ENCODE measurements around the gene PTPRN2.

PTPRN2 gene

DNA sequence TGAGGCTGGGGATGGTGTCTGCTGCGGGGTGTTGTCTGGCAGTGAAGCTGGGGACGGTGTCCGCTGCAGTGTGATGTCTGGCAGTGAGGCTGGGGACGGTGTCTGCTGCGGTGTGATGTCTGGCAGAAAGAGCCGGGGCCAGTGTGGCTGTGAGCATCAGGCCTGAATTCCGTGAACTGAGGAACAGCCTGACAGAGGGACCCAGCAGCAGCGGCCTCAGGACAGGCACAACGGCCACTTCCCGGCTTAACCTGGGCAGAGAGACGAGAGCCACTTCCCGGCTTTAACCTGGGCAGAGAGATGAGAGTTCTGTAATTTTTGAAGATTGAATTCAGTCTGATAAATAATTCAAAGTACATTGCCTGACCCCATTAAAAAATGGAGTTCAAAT, 321.2 kb downstream of the PTPRN2 start:
- Histone ChIP-seq H3K4ac (ENCODE audit: low read depth, low read length) (no peak overlapping the region), H3K56ac (ENCODE audit: low read length) (no peak overlapping the region), H2AK5ac (ENCODE audit: low read length) (no peak overlapping the region), H3K23ac (ENCODE audit: low read length) (no peak overlapping the region), H3K4me1 (ENCODE audit: control insufficient read depth, low read depth, low read length) (no peaks in the 10 kb centered on the region), H2BK15ac (replicated peaks; ENCODE audit: low read depth) (no peak overlapping the region), H3K79me1 (ENCODE audit: low read length) (no peaks in the 10 kb centered on the region), H2BK5ac (ENCODE audit: low read length) (no peak overlapping the region), H3K27me3 (ENCODE audit: insufficient read depth, low read length, poor library complexity) (no peaks in the 10 kb centered on the region), H3K4me2 (ENCODE audit: low read length) (no peak overlapping the region), H2BK120ac (ENCODE audit: low read depth, low read length) (no peak overlapping the region), H3K18ac (ENCODE audit: low read length) (no peak overlapping the region), H3K36me3 (ENCODE audit: control insufficient read depth, insufficient read depth, low read length) (no peaks in the 10 kb centered on the region), H3K9ac (ENCODE audit: low read length) (no peak overlapping the region), H3K4me3 (ENCODE audit: low read length) (no peak overlapping the region), H4K5ac (ENCODE audit: low read length) (no peak overlapping the region), H4K8ac (ENCODE audit: low read depth, low read length) (no peak overlapping the region), H3K79me2 (ENCODE audit: control insufficient read depth, insufficient read depth, low read length) (no peaks in the 10 kb centered on the region), H3K27ac (ENCODE audit: low read depth, low read length) (no peak overlapping the region)
- WGBS (ENCODE audit: extremely low coverage, insufficient coverage, low lambda C conversion rate), result no CpG with 5 or more reads among the region's 12 CpGs
- peak; percentile 3 for DNase-seq

DNA sequence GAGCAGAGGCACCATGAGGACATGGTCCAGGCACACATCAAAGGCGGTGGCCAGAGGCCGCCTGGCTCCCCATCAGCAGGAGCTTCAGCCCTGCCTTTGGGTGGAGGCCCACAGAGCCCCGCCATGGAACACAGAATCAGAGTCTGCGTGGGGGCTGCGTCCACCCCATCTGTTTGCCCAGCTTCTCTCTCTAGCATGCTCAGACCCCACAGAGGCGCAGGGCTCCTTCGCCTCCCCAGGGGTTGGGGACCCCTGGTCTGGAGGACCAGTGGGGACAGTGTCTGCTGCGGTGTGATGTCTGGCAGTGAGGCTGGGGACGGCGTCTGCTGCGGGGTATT, 321.9 kb downstream of the PTPRN2 start:
- no peak for DNase-seq
- H2BK15ac ChIP-seq (replicated peaks; ENCODE audit: low read depth), result no peak overlapping the region
- no peaks in the 10 kb centered on the region for H3K4me1 ChIP-seq (ENCODE audit: control insufficient read depth, low read depth, low read length)
- no peak overlapping the region for H3K18ac ChIP-seq (ENCODE audit: low read length)
- H3K36me3 ChIP-seq (ENCODE audit: control insufficient read depth, insufficient read depth, low read length), result no peaks in the 10 kb centered on the region
- no peaks in the 10 kb centered on the region for H3K79me2 ChIP-seq (ENCODE audit: control insufficient read depth, insufficient read depth, low read length)
- H3K4me3 ChIP-seq (ENCODE audit: low read length), result no peak overlapping the region
- no peak overlapping the region for H3K4ac ChIP-seq (ENCODE audit: low read depth, low read length)
- no peak overlapping the region for H3K27ac ChIP-seq (ENCODE audit: low read depth, low read length)
- no peak overlapping the region for H2BK120ac ChIP-seq (ENCODE audit: low read depth, low read length)
- no peak overlapping the region for H4K5ac ChIP-seq (ENCODE audit: low read length)
- no CpG with 5 or more reads among the region's 11 CpGs for WGBS (ENCODE audit: extremely low coverage, insufficient coverage, low lambda C conversion rate)
- H3K56ac ChIP-seq (ENCODE audit: low read length), result no peak overlapping the region
- no peaks in the 10 kb centered on the region for H3K79me1 ChIP-seq (ENCODE audit: low read length)
- H3K4me2 ChIP-seq (ENCODE audit: low read length), result no peak overlapping the region
- no peaks in the 10 kb centered on the region for H3K27me3 ChIP-seq (ENCODE audit: insufficient read depth, low read length, poor library complexity)
- H3K9ac ChIP-seq (ENCODE audit: low read length), result no peak overlapping the region
- no peak overlapping the region for H2BK5ac ChIP-seq (ENCODE audit: low read length)
- no peak overlapping the region for H2AK5ac ChIP-seq (ENCODE audit: low read length)
- no peak overlapping the region for H4K8ac ChIP-seq (ENCODE audit: low read depth, low read length)
- no peak overlapping the region for H3K23ac ChIP-seq (ENCODE audit: low read length)

GRCh38 chr7:158264881-158265742, 322.5 kb downstream of the PTPRN2 start:
- Histone ChIP-seq H3K36me3 (ENCODE audit: control insufficient read depth, insufficient read depth, low read length) (no peaks in the 10 kb centered on the region), H3K4me3 (ENCODE audit: low read length) (no peak overlapping the region), H3K18ac (ENCODE audit: low read length) (no peak overlapping the region), H3K27me3 (ENCODE audit: insufficient read depth, low read length, poor library complexity) (no peaks in the 10 kb centered on the region), H3K4me1 (ENCODE audit: control insufficient read depth, low read depth, low read length) (no peaks in the 10 kb centered on the region), H2BK15ac (replicated peaks; ENCODE audit: low read depth) (no peak overlapping the region), H3K23ac (ENCODE audit: low read length) (no peak overlapping the region), H3K4ac (ENCODE audit: low read depth, low read length) (no peak overlapping the region), H3K4me2 (ENCODE audit: low read length) (no peak overlapping the region), H3K27ac (ENCODE audit: low read depth, low read length) (no peak overlapping the region), H3K56ac (ENCODE audit: low read length) (no peak overlapping the region), H2AK5ac (ENCODE audit: low read length) (no peak overlapping the region), H3K79me2 (ENCODE audit: control insufficient read depth, insufficient read depth, low read length) (no peaks in the 10 kb centered on the region), H4K8ac (ENCODE audit: low read depth, low read length) (no peak overlapping the region), H3K9ac (ENCODE audit: low read length) (no peak overlapping the region), H2BK120ac (ENCODE audit: low read depth, low read length) (no peak overlapping the region), H4K5ac (ENCODE audit: low read length) (no peak overlapping the region), H2BK5ac (ENCODE audit: low read length) (no peak overlapping the region), H3K79me1 (ENCODE audit: low read length) (no peaks in the 10 kb centered on the region)
- WGBS (ENCODE audit: extremely low coverage, insufficient coverage, low lambda C conversion rate), result no CpG with 5 or more reads among the region's 13 CpGs
- no peak for DNase-seq

GRCh38 chr7:158263964-158264748, 323.5 kb downstream of the PTPRN2 start:
- no peak overlapping the region for H3K27ac ChIP-seq (ENCODE audit: low read depth, low read length)
- DNase-seq, result no peak
- no peak overlapping the region for H2BK15ac ChIP-seq (replicated peaks; ENCODE audit: low read depth)
- H3K9ac ChIP-seq (ENCODE audit: low read length), result no peak overlapping the region
- no peak overlapping the region for H4K5ac ChIP-seq (ENCODE audit: low read length)
- no peak overlapping the region for H3K23ac ChIP-seq (ENCODE audit: low read length)
- H3K36me3 ChIP-seq (ENCODE audit: control insufficient read depth, insufficient read depth, low read length), result no peaks in the 10 kb centered on the region
- no peak overlapping the region for H4K8ac ChIP-seq (ENCODE audit: low read depth, low read length)
- no peaks in the 10 kb centered on the region for H3K4me1 ChIP-seq (ENCODE audit: control insufficient read depth, low read depth, low read length)
- WGBS (ENCODE audit: extremely low coverage, insufficient coverage, low lambda C conversion rate), result no CpG with 5 or more reads among the region's 25 CpGs
- no peak overlapping the region for H2BK120ac ChIP-seq (ENCODE audit: low read depth, low read length)
- no peaks in the 10 kb centered on the region for H3K79me1 ChIP-seq (ENCODE audit: low read length)
- H3K79me2 ChIP-seq (ENCODE audit: control insufficient read depth, insufficient read depth, low read length), result no peaks in the 10 kb centered on the region
- no peak overlapping the region for H3K4me2 ChIP-seq (ENCODE audit: low read length)
- H2BK5ac ChIP-seq (ENCODE audit: low read length), result no peak overlapping the region
- H3K4ac ChIP-seq (ENCODE audit: low read depth, low read length), result no peak overlapping the region
- H3K56ac ChIP-seq (ENCODE audit: low read length), result no peak overlapping the region
- H3K4me3 ChIP-seq (ENCODE audit: low read length), result no peak overlapping the region
- no peak overlapping the region for H2AK5ac ChIP-seq (ENCODE audit: low read length)
- no peaks in the 10 kb centered on the region for H3K27me3 ChIP-seq (ENCODE audit: insufficient read depth, low read length, poor library complexity)
- no peak overlapping the region for H3K18ac ChIP-seq (ENCODE audit: low read length)

DNA sequence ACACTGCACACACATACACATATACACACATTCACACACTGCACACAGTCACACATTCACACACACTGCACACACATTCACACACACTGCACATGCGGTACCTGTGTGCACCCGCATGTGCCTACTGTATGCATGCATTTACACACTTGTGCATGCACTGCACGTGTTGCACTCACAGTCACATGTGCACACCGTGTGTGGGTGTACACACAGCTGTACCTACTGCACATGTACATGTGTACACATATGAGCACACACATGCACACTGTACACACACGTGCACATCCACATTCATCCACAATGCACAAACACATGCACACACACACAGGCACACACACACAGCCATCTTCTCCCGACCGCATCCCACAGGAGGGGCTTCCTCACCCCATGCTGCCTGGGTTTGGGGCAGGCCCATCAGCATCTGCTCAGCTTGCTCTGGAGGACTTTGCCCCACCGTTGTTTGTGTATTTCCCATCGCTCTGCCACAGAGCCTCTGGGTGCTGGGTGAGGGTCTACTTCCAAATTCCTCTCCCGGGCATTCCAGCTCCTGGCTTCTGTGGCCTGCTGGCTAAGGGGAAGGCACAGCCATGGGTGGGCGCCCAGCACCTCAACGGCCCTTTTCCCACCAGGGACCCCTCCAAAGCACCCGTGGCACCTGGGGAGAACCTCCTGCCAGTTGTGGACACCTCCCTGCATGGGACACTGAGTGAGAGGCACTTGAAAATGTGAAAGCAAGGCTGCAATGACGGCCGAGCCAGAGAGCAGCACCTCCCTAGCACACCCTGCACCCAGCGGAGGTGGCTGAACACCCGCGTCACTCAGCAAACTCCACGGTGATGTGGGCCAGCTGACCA, 324.3 kb downstream of the PTPRN2 start:
- Histone ChIP-seq H3K79me2 (ENCODE audit: control insufficient read depth, insufficient read depth, low read length) (no peaks in the 10 kb centered on the region), H3K36me3 (ENCODE audit: control insufficient read depth, insufficient read depth, low read length) (no peaks in the 10 kb centered on the region), H3K56ac (ENCODE audit: low read length) (no peak overlapping the region), H3K4me3 (ENCODE audit: low read length) (no peak overlapping the region), H3K9ac (ENCODE audit: low read length) (no peak overlapping the region), H3K79me1 (ENCODE audit: low read length) (no peaks in the 10 kb centered on the region), H3K27me3 (ENCODE audit: insufficient read depth, low read length, poor library complexity) (no peaks in the 10 kb centered on the region), H4K8ac (ENCODE audit: low read depth, low read length) (no peak overlapping the region), H3K18ac (ENCODE audit: low read length) (no peak overlapping the region), H4K5ac (ENCODE audit: low read length) (no peak overlapping the region), H2BK120ac (ENCODE audit: low read depth, low read length) (no peak overlapping the region), H2BK15ac (replicated peaks; ENCODE audit: low read depth) (no peak overlapping the region), H2BK5ac (ENCODE audit: low read length) (no peak overlapping the region), H3K4me1 (ENCODE audit: control insufficient read depth, low read depth, low read length) (no peaks in the 10 kb centered on the region), H3K4ac (ENCODE audit: low read depth, low read length) (no peak overlapping the region), H3K23ac (ENCODE audit: low read length) (no peak overlapping the region), H3K4me2 (ENCODE audit: low read length) (no peak overlapping the region), H3K27ac (ENCODE audit: low read depth, low read length) (no peak overlapping the region), H2AK5ac (ENCODE audit: low read length) (no peak overlapping the region)
- DNase-seq, result no peak
- no CpG with 5 or more reads among the region's 19 CpGs for WGBS (ENCODE audit: extremely low coverage, insufficient coverage, low lambda C conversion rate)
